Mucosa of stomach (tissue), 1 donor: ENCODE results near the gene CBLIF.
"Not testable (repeated sequence)": the region's sequence is repeated elsewhere in the genome, so short reads cannot be mapped to it uniquely, and the experiment has no call there.

Experiments used
- H3K27me3 ChIP-seq: one replicate; pipeline ENCODE4 v1.7.0; 2013; ENCODE audit warnings: mild to moderate bottlenecking, low read length; ENCODE audit not compliant: control insufficient read depth, insufficient read depth
- H3K36me3 ChIP-seq: one replicate; pipeline ENCODE4 v1.7.0; 2013; ENCODE audit warnings: low read length; ENCODE audit not compliant: control insufficient read depth, insufficient read depth
- H3K4me1 ChIP-seq: one replicate; pipeline ENCODE4 v1.7.0; 2013; ENCODE audit warnings: mild to moderate bottlenecking, low read length; ENCODE audit not compliant: control insufficient read depth, insufficient read depth
- H3K4me3 ChIP-seq: one replicate; pipeline ENCODE4 v1.7.0; 2013; ENCODE audit warnings: low read length
- H3K9ac ChIP-seq: one replicate; pipeline ENCODE4 v1.7.0; 2013; ENCODE audit warnings: mild to moderate bottlenecking, low read length, moderate library complexity
- H3K9me3 ChIP-seq: one replicate; pipeline ENCODE4 v1.7.0; 2013; ENCODE audit warnings: mild to moderate bottlenecking, low read length, moderate library complexity; ENCODE audit not compliant: control insufficient read depth
- donor health status: Pancreatic carcinoma.

CBLIF gene

GRCh38 chr11:59866397-59866796, 21.1 kb upstream of the CBLIF start, which contains the start of gene TCN1:
Gene TCN1, minus strand, starts transcription at chr11:59866487. Its CDS starts 17 bp downstream, at chr11:59866470.
- H3K9me3 ChIP-seq, result no peaks in the 10 kb centered on the region
- H3K4me1 ChIP-seq, result no peaks in the 10 kb centered on the region
- no peaks in the 10 kb centered on the region for H3K27me3 ChIP-seq
- no peak within 1 kb of the TSS for H3K4me3 ChIP-seq
- no peaks in the 10 kb centered on the region for H3K36me3 ChIP-seq
- no peak within 1 kb of the TSS for H3K9ac ChIP-seq

- H3K4me3 ChIP-seq, result no peak overlapping the region
- no peaks in the 10 kb centered on the region for H3K36me3 ChIP-seq
- H3K9me3 ChIP-seq, result no peaks in the 10 kb centered on the region
- H3K9ac ChIP-seq, result no peak overlapping the region
- no peaks in the 10 kb centered on the region for H3K4me1 ChIP-seq
- H3K27me3 ChIP-seq, result no peaks in the 10 kb centered on the region
Measured at GRCh38 chr11:59865031-59865430, 19.7 kb upstream of the CBLIF start.

- Histone ChIP-seq H3K4me3 (no peak overlapping the region), H3K9me3 (no peaks in the 10 kb centered on the region), H3K36me3 (no peaks in the 10 kb centered on the region), H3K27me3 (no peaks in the 10 kb centered on the region), H3K4me1 (peaks cover 10% of the 10 kb centered on the region), H3K9ac (no peak overlapping the region)
Measured at GRCh38 chr11:59862252-59862651, 17.0 kb upstream of the CBLIF start.

GRCh38 chr11:59859673-59860072, 14.4 kb upstream of the CBLIF start:
- Histone ChIP-seq H3K4me3 (no peak overlapping the region), H3K27me3 (no peaks in the 10 kb centered on the region)

GRCh38 chr11:59857439-59858434, 12.4 kb upstream of the CBLIF start:
- H3K36me3 ChIP-seq, result no peaks in the 10 kb centered on the region
- peaks cover 10% of the 10 kb centered on the region for H3K4me1 ChIP-seq
- H3K9ac ChIP-seq, result no peak overlapping the region
- H3K27me3 ChIP-seq, result no peaks in the 10 kb centered on the region
- H3K4me3 ChIP-seq, result no peak overlapping the region
- H3K9me3 ChIP-seq, result no peaks in the 10 kb centered on the region

More at GRCh38 chr11:59859673-59860072, 14.4 kb upstream of the CBLIF start:
- Histone ChIP-seq H3K36me3 (no peaks in the 10 kb centered on the region), H3K4me1 (peaks cover 10% of the 10 kb centered on the region), H3K9ac (no peak overlapping the region), H3K9me3 (no peaks in the 10 kb centered on the region)

GRCh38 chr11:59854871-59855270, 9.6 kb upstream of the CBLIF start:
- H3K4me3 ChIP-seq, result no peak overlapping the region
- no peaks in the 10 kb centered on the region for H3K9me3 ChIP-seq
- no peaks in the 10 kb centered on the region for H3K36me3 ChIP-seq
- H3K4me1 ChIP-seq, result peaks cover 10% of the 10 kb centered on the region
- no peak overlapping the region for H3K9ac ChIP-seq
- no peaks in the 10 kb centered on the region for H3K27me3 ChIP-seq

GRCh38 chr11:59851416-59851815, 6.1 kb upstream of the CBLIF start:
- H3K27me3 ChIP-seq, H3K4me3 ChIP-seq, H3K36me3 ChIP-seq, H3K9ac ChIP-seq, H3K9me3 ChIP-seq: not testable (repeated sequence)
- H3K4me1 ChIP-seq, result peaks cover 15% of the 10 kb centered on the region

- not testable (repeated sequence) for H3K36me3 ChIP-seq, H3K4me3 ChIP-seq, H3K9ac ChIP-seq
Measured at GRCh38 chr11:59849551-59849950, 4.3 kb upstream of the CBLIF start.

GRCh38 chr11:59849129-59849528, 3.8 kb upstream of the CBLIF start:
- H3K36me3 ChIP-seq, result no peaks in the 10 kb centered on the region
- H3K4me3 ChIP-seq, result no peak overlapping the region
- H3K9ac ChIP-seq, result no peak overlapping the region
- H3K9me3 ChIP-seq, result no peaks in the 10 kb centered on the region
- peaks cover 29% of the 10 kb centered on the region for H3K4me1 ChIP-seq
- H3K27me3 ChIP-seq, result no peaks in the 10 kb centered on the region

More at GRCh38 chr11:59849551-59849950, 4.3 kb upstream of the CBLIF start:
- H3K9me3 ChIP-seq, H3K27me3 ChIP-seq: not testable (repeated sequence)
- H3K4me1 ChIP-seq, result peaks cover 29% of the 10 kb centered on the region

- peaks cover 29% of the 10 kb centered on the region for H3K4me1 ChIP-seq
- not testable (repeated sequence) for H3K27me3 ChIP-seq, H3K36me3 ChIP-seq, H3K4me3 ChIP-seq, H3K9me3 ChIP-seq, H3K9ac ChIP-seq
Measured at GRCh38 chr11:59848439-59848838, 3.1 kb upstream of the CBLIF start.

- Histone ChIP-seq H3K36me3 (no peaks in the 10 kb centered on the region), H3K9me3 (no peaks in the 10 kb centered on the region), H3K27me3 (no peaks in the 10 kb centered on the region), H3K9ac (no peak overlapping the region), H3K4me3 (no peak overlapping the region), H3K4me1 (peaks cover 29% of the 10 kb centered on the region)
Measured at GRCh38 chr11:59847626-59848025, 2.3 kb upstream of the CBLIF start.

GRCh38 chr11:59846556-59846955, 1.3 kb upstream of the CBLIF start:
- Histone ChIP-seq H3K9me3 (no peaks in the 10 kb centered on the region), H3K27me3 (no peaks in the 10 kb centered on the region), H3K4me3 (no peak overlapping the region), H3K4me1 (peaks cover 29% of the 10 kb centered on the region), H3K9ac (no peak overlapping the region), H3K36me3 (no peaks in the 10 kb centered on the region)
